Measurements from ENCODE around the gene ACBD4. TPM values are rescaled to one million over a fixed set of nuclear protein-coding genes. Genes with fewer than 3 reads are reported as not detected.

ACBD4 gene
- total RNA-seq, 1 donor from 2014 or later = 20.6 TPM

DNA sequence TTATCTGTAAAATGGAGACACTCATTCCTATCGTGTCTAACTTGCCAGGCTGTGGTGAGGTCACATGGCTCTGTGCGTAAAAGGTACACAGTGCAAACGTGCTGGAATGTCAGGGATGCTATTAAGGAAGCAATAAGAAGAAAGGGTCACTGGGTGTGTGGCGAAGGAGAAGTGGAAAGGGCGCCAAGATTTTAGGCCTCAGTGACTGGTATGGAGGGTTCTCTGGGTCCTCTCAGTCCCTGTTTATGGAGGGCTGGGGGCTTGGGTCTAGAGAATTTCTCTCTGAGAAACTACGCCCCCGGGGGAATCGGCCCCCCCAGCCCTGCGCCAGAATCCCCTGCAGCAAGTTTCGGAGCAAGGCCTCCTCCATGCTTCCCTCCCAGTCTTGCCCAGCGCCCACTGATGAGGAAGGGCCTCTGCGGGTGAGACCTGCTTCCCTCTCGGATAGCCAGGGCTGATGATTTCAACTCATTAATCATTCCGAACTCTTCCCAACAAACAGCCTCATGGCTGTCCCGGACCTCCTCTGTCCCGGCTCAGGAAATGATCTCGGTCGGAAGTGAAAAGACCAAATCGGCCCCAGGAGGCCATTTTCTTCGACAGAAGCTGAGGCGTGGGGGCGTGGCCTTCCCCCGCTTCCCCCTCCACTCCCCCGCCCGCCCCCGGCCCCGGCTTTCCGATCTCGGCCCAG, 11.5 kb downstream of the ACBD4 start:
- Mint-ChIP-seq H3K9me3 (no peaks in the 10 kb centered on the region), H3K4me3 (peak overlapping the region; percentile 96), H3K4me1 (peaks cover 65% of the 10 kb centered on the region), H3K27ac (peak overlapping the region; percentile 100), H3K36me3 (ENCODE audit: low read depth) (peaks cover 19% of the 10 kb centered on the region), H3K27me3 (no peaks in the 10 kb centered on the region)
- intact Hi-C loops (cut with micrococcal nuclease) = no loop called here
- ChIA-PET POLR2A (interaction anchor here (0.6 to 8.7 kb wide), 19 partner anchors 10 to 270 kb away, joined by 3 to 703 read pairs (median 17); partner anchors contain the start of genes ACBD4, EFTUD2, FMNL1 and HEXIM2), CTCF (interaction anchor here (1.0 to 6.3 kb wide), 4 partner anchors 12 to 50 kb away, joined by 5 to 167 read pairs (median 64); partner anchors contain the start of genes ACBD4, HEXIM2 and PLCD3)
- TF ChIP-seq, protein P1, sequence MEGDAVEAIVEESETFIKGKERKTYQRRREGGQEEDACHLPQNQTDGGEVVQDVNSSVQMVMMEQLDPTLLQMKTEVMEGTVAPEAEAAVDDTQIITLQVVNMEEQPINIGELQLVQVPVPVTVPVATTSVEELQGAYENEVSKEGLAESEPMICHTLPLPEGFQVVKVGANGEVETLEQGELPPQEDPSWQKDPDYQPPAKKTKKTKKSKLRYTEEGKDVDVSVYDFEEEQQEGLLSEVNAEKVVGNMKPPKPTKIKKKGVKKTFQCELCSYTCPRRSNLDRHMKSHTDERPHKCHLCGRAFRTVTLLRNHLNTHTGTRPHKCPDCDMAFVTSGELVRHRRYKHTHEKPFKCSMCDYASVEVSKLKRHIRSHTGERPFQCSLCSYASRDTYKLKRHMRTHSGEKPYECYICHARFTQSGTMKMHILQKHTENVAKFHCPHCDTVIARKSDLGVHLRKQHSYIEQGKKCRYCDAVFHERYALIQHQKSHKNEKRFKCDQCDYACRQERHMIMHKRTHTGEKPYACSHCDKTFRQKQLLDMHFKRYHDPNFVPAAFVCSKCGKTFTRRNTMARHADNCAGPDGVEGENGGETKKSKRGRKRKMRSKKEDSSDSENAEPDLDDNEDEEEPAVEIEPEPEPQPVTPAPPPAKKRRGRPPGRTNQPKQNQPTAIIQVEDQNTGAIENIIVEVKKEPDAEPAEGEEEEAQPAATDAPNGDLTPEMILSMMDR (IDR thresholded peaks at IDR 0.05) = no peak
- ATAC-seq (ENCODE audit: low read depth) = peak; percentile 7
- DNase-seq = no peak

DNA sequence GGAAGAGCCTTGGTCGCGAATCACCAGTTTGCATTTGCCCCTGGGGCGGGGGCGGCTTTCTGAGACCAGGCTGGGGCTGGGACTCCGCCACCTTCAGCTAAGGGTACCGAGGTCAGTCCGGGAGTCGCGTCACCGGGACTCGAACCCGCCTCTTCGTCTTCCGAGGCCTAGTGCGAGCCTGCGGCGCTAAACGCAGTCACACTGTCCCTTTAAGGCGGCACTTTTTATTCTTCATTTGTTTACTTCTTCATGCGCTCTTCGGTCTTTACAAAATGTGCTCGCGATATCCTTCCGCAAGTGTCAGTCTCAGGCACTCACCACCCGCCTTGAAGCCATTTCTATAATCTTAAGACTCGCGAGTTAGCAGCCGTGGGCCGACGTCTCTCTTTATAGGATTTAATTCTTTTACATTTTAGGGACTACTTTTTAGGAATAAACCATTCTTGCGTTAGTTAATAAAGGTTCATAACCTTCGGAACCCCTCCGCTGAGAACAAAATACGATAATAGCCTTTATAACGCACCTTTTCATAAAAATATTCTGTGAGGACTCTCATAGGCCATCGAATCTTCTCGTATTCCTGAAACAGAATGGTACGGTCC, 12.2 kb downstream of the ACBD4 start:
- peak; percentile 79 for DNase-seq
- intact Hi-C loops (cut with micrococcal nuclease) = loop anchor here (1.0 to 2.0 kb wide), 5 partner anchors 12 to 169 kb away; partner anchors contain the start of genes ACBD4, HEXIM2, MAP3K14 and NMT1
- Mint-ChIP-seq H3K27ac (peak overlapping the region; percentile 100), H3K9me3 (no peaks in the 10 kb centered on the region), H3K27me3 (no peaks in the 10 kb centered on the region), H3K4me1 (peaks cover 66% of the 10 kb centered on the region), H3K36me3 (ENCODE audit: low read depth) (peaks cover 19% of the 10 kb centered on the region), H3K4me3 (peak overlapping the region; percentile 96)
- ATAC-seq (ENCODE audit: low read depth) = peak; percentile 23
- ChIA-PET CTCF (interaction anchor here (1.0 to 6.3 kb wide), 4 partner anchors 13 to 84 kb away, joined by 5 to 167 read pairs (median 61); partner anchors contain the start of genes ACBD4, HEXIM2 and PLCD3), POLR2A (interaction anchor here (0.6 to 8.7 kb wide), 31 partner anchors 9 to 262 kb away, joined by 3 to 703 read pairs (median 11); partner anchors contain the start of genes ACBD4, DCAKD, EFTUD2 and FMNL1)
- TF ChIP-seq, protein P1 (IDR thresholded peaks at IDR 0.05) = no peak

DNA sequence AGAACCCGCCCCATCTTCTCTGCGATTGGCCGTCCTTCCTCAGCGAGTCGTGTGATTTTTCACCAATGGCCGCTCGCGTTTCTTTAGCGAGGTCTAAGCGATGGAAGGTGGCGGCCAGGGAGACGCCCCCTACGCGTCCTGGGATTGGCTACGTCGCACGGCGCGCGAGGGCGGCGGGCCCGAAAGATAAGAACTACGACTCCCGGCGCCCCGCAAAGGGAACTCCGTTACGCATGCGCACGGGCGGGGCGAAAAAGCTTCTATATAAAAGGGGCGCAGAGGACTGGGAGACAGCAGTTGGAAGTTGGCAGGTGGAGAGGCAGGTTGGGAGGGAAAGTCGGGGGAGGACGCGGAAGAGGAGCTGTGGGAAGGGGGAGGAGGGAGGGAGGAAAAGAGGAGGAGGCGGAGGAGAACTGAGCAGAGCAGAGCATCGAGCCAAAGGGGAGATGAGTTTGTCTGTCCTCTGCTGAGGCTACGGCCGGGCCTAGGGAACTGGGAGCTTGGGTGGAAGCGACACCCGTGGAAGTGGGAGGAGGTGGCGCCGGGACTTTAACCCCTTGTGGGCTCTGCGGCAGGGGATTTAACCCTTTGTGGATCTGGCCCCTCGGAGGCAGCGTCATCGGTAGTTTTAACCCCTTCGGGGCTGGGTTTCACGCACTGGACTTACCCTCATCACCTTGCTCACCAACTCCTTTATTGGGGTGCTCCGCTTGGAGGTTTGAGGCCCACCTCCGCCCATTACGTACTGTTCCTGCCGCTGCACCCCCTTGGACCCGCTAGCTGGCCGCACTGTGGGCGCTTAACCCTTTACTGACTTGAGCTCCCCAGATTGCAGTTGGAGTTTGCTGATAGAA, 12.9 kb downstream of the ACBD4 start, which contains the start of gene HEXIM1:
TSS of gene HEXIM1 (plus strand) at position 293 of the 854 bp plus-strand sequence. CDS start 716 bp downstream, outside the sequence.
- peak; percentile 74 for ATAC-seq (ENCODE audit: low read depth)
- intact Hi-C loops (cut with micrococcal nuclease) = loop anchor here (1.0 to 2.0 kb wide), 7 partner anchors 13 to 168 kb away; partner anchors contain the start of genes ACBD4, HEXIM2, MAP3K14 and NMT1
- ChIA-PET POLR2A (interaction anchor here (0.6 to 8.7 kb wide), 35 partner anchors 9 to 381 kb away, joined by 3 to 703 read pairs (median 6); partner anchors contain the start of genes ACBD4, DCAKD, EFTUD2 and FMNL1), CTCF (interaction anchor here (1.0 to 6.3 kb wide), 13 partner anchors 8 to 168 kb away, joined by 3 to 167 read pairs (median 4); partner anchors contain the start of genes ACBD4, HEXIM2 and PLCD3)
- Mint-ChIP-seq H3K27me3 (no peaks in the 10 kb centered on the region), H3K27ac (peak within 1 kb of the TSS; percentile 100), H3K36me3 (ENCODE audit: low read depth) (peaks cover 19% of the 10 kb centered on the region), H3K4me1 (peaks cover 61% of the 10 kb centered on the region), H3K9me3 (no peaks in the 10 kb centered on the region), H3K4me3 (peak within 1 kb of the TSS; percentile 96)
- peak; percentile 97 for DNase-seq
- TF ChIP-seq, protein P1 (IDR thresholded peaks at IDR 0.05) = no peak

DNA sequence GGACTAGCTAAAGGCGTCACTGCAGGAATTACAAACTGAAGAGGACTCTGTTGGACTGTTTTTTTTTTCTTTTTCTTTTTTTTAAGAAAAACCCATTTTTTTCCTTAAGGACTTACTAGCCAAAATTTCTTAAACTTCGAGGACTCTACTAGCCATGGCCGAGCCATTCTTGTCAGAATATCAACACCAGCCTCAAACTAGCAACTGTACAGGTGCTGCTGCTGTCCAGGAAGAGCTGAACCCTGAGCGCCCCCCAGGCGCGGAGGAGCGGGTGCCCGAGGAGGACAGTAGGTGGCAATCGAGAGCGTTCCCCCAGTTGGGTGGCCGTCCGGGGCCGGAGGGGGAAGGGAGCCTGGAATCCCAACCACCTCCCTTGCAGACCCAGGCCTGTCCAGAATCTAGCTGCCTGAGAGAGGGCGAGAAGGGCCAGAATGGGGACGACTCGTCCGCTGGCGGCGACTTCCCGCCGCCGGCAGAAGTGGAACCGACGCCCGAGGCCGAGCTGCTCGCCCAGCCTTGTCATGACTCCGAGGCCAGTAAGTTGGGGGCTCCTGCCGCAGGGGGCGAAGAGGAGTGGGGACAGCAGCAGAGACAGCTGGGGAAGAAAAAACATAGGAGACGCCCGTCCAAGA, 13.7 kb downstream of the ACBD4 start:
- TF ChIP-seq, protein P1 (IDR thresholded peaks at IDR 0.05) = peak; percentile 22
- Mint-ChIP-seq H3K27me3 (no peaks in the 10 kb centered on the region), H3K4me3 (peak overlapping the region; percentile 96), H3K4me1 (peaks cover 55% of the 10 kb centered on the region), H3K36me3 (ENCODE audit: low read depth) (peaks cover 19% of the 10 kb centered on the region), H3K27ac (peak overlapping the region; percentile 100), H3K9me3 (no peaks in the 10 kb centered on the region)
- CTCF ChIA-PET = interaction anchor here (0.7 to 6.3 kb wide), 16 partner anchors 8 to 168 kb away, joined by 3 to 167 read pairs (median 4); partner anchors contain the start of genes ACBD4, HEXIM2 and PLCD3
- POLR2A ChIA-PET = interaction anchor here (0.6 to 8.7 kb wide), 30 partner anchors 8 to 382 kb away, joined by 3 to 703 read pairs (median 12); partner anchors contain the start of genes ACBD4, DCAKD, EFTUD2 and FMNL1
- intact Hi-C loops (cut with micrococcal nuclease) = loop anchor here (1.0 to 2.0 kb wide), 3 partner anchors 48 to 168 kb away; partner anchors contain the start of gene MAP3K14
- DNase-seq (peak; percentile 72), ATAC-seq (ENCODE audit: low read depth) (peak; percentile 26)
